GM20000 (cell line): Measurements from ENCODE around the gene TFCP2L1.

Experiments used
- DNase-seq: peaks from one replicate; pipeline ENCODE4 v3.0.0; 2012; ENCODE audit warnings: low spot score
- CTCF ChIP-seq: IDR thresholded peaks from 2 replicates; pipeline ENCODE4 v1.5.1; 2012; ENCODE audit warnings: mild to moderate bottlenecking, control low read depth; ENCODE audit errors: extremely low read depth, missing control alignments

TFCP2L1 gene

GRCh38 chr2:121220995-121221394 is 64.0 kb downstream of the TFCP2L1 start:
- TF ChIP-seq CTCF, result no peak
- DNase-seq, result no peak

GRCh38 chr2:121219866-121220265 is 65.1 kb downstream of the TFCP2L1 start:
- TF ChIP-seq CTCF, result no peak
- DNase-seq, result no peak

GRCh38 chr2:121218386-121218938 is 66.5 kb downstream of the TFCP2L1 start:
- DNase-seq, result no peak
- TF ChIP-seq CTCF, result no peak

GRCh38 chr2:121217627-121218026 is 67.4 kb downstream of the TFCP2L1 start:
- TF ChIP-seq CTCF, result no peak
- no peak for DNase-seq

- no peak for TF ChIP-seq CTCF
- no peak for DNase-seq
These were observed 70.7 kb downstream of the TFCP2L1 start for GRCh38 chr2:121214296-121214695.

GRCh38 chr2:121213386-121213785 is 71.6 kb downstream of the TFCP2L1 start:
- TF ChIP-seq CTCF, result no peak
- no peak for DNase-seq

- DNase-seq, result no peak
These were observed 72.2 kb downstream of the TFCP2L1 start for GRCh38 chr2:121212661-121213325.

More at GRCh38 chr2:121212661-121213325, 72.2 kb downstream of the TFCP2L1 start:
- no peak for TF ChIP-seq CTCF
